ENCODE results near the gene PFDN1.
"Not testable (repeated sequence)": the region's sequence is repeated elsewhere in the genome, so short reads cannot be mapped to it uniquely, and the experiment has no call there.

The PFDN1 gene, protein sequence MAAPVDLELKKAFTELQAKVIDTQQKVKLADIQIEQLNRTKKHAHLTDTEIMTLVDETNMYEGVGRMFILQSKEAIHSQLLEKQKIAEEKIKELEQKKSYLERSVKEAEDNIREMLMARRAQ

DNA sequence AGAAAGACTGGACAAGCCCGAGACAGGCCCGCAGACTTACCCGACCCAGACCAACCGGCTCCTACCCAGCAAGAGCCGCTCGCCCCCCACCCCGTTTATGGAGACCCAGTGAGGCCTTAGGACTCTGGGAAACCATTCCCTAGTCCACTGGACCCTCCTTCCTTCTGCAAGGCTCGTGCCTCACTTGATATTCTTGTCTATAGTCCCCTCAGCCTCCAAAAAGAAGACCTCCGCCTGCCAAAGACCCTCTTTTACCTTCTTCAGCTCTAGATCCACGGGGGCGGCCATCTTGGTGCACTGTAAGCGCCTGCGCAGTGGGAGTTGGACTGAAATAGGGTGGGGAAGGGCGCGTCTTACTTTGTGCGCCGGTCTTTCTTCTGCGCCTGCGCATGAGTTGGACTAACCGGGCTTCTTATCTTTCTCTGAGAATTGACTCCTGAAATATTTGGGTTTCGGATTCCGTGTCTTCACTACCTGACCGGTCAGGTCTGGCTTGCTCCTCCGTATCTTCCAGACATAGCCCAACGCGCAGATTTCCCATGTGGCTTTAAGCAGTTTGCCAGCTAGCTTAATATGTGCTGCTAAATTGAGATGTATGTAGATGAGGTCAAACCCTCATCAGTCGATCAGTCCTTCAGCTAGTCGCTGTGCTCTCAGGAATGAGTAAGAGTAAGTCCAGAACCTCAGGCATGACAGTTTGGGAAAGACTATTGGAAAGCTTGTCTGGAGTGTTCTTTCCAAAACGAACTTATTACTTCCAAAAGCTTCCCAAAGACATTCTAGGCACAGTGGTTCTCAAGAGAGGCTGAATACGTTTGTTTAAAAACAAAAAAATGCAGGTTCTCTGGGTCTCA, at the start of gene PFDN1:
PFDN1 (minus strand) TSS at position 316 of the 854 bp plus-strand sequence; CDS start at position 288, 28 bp downstream.
- peak; percentile 67 to 81 (median 72) for DNase-seq

DNA sequence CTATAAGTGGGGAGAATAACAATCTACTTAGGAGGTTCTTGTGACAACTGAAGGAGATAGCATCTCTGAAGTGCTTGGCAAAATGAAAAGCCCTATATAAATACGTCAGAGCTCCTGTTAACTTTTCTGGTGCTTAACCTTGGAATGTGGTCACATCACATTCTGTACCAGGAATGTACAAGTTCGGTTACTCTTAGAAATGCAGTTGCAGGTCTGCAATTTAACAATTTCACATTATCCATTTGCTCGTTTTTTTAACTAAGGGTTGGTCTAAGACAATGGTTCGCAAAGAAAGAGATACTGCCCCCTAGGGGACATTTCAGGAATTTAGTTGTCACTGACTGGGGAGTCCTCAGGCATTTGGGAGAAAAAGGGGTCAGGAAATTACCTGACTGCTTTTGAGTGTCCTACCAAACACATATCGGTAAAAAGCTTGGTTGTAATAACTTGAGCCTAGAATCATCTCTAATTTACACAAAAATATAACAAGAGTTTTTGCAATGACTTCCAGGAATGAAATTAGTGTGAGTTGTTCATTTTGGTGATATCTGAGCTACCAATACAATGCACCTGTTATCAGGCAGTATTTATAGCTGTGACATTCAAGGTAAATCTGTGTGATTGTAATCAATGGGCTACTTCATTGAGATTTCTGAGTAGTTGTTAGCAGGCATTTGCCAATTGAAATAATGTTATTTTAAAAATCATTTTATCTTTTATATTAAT, 48.9 kb upstream of the PFDN1 start:
- DNase-seq: peak in 1 of 4 experiments; percentile 11

DNA sequence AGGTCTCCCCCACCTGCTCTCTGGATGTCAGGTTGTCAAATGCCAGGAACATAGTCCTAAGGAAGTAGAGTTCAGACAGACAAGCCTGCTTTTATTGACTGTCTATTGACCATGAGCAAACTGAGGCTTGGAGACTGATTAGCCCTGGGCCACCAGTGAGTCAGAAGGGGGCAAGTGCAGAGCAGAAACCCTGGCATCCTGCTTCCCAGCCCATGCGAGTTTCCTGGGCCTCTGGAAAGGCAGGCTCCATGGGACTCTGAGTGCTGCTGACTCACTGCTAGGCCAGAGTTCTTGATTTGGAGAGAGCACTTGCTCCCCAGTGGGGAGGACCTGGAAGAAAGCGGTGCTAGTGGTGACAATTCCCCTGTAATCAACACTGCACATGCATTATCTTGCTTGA, 46.3 kb upstream of the PFDN1 start:
- no peak for DNase-seq

DNA sequence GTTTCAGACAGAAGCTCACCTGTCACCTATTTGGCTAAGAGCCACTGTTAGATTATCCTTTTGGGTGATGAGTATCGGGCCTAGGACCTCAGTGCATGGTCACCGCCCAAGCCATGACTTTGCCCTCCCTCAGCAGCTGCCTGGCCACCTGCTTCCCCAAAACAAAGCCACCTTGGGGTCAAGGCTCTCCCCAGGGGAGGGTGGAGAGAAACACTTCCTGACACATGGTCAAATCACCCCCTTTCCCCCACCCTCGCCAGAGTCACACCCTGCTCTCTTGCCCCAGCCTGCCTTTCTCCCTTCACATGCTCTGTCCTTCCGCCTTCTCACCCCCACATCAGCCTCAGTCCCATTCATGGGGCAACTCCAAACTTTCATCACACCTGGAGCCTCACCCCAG, 45.2 kb upstream of the PFDN1 start:
- no peak for DNase-seq

DNA sequence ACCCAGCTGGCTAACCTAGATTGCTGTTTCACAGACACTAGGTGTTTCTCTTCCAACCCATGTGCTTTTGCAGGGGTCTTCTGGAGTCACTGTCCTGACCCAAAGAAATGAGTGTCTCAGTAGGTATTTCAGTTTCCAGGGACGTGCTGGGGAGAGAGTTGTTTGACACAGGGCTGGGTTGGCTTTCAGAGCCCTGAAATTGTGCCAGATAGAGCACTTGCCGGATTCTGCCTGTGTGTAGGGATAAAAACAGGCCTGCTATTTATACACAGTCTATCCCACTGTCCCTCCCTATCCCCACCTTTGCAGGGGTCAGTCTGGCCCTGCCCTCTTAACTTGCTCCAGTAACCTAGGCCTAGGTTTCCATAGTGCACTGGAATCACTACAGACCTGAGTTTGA, 44.5 kb upstream of the PFDN1 start:
- no peak for DNase-seq

DNA sequence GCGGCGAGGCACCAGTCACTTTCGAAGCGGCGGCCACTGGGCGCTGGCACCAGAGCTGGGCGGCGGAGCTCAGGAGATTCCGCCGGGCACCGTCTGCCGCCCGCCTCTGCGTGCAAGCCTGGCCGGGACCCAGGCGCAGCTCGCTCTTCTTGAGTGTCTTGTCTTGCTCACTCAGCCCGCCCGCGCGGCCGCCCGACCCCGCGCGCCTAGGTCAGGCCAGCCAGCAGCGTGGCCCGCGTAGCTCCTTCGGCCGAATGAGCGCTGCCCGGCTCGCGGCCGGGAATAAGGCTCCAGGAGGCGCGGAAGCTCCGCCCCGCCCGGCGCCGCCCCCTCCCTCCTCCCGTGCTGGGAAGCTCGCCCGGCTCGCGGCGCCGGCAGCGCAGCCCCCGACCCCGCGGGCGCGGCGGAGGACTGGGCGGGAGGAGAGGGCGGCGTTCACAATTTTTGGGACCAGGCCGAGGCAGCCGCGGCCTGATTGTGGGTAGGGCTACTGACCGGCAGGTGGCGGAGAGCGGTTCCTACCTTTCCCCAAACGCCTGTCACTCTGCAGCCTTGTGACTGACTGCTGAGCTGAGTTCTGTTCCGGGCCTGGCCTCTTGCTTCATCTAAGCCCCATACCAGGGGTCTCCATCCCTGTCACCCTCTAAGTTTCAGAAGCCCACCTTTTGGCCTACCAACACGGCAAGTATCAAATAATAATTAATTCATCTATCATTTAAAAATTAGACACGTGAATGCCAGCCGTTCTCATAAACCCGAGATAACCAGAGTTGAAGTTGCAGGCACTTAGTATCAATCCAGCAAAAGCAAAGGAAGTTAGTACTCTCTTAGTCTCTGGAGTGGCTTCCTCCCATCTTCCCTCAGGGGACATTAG, 43.7 kb upstream of the PFDN1 start, which contains the start of gene HBEGF:
HBEGF (minus strand) TSS at position 256 of the 874 bp plus-strand sequence. CDS start 275 bp downstream, outside the sequence.
- peak in 2 of 4 experiments; percentile 18 to 39 for DNase-seq

DNA sequence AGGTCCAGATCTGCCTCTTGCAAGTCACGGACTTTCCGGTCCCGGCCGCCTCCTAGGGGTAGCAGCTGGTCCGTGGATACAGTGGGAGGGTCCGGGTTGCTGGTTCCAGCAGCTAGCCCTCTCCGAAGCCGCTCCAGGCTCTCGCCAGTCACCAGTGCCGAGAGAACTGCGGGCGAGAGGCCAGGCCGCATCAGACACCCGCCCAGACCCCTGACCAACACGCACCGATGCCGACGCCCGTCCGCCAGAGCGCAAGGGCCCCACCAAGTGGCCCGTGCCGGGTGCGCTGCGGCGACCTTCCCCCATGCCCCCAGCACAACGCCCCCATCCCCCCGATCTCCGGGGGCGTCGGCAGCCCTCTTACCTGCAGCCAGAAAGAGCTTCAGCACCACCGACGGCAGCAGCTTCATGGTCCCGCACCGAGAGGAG, 43.0 kb upstream of the PFDN1 start:
- no peak for DNase-seq

DNA sequence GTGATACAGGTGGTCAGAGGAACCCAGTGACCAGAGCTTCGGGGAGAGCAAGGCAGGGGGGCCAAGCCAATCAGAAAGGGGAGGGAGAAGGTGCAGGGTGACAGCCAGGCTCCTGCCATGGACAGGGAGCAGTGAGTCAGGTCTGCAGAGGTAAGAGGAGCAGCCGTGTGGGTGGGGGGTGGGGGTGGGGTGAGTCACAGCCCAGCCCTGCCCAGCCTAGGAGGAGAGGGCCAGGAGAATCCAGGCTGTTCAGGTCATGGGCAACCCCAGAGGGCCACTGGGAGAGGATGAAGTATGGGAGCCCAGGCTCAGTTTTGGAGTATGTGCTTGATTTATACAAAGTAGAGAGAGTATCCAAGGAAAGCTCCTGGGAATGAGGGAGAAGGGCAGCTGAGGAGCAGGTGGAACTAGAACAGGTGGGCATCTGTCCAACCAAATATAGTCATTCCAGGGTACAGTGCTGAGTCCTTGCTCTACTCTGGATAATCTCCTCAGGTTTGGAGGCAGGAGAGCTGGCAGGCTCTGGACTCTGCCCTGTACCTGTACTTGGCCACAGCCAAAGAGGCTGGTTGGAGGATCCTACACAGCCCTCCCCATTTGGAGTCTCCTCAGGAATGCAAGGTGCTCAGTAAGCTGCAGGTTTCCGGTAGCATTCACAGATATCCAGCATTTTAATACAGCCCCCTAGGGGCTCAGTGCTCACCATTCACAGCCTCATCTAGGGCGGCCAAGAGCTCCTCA, 42.0 kb upstream of the PFDN1 start:
- no peak for DNase-seq

DNA sequence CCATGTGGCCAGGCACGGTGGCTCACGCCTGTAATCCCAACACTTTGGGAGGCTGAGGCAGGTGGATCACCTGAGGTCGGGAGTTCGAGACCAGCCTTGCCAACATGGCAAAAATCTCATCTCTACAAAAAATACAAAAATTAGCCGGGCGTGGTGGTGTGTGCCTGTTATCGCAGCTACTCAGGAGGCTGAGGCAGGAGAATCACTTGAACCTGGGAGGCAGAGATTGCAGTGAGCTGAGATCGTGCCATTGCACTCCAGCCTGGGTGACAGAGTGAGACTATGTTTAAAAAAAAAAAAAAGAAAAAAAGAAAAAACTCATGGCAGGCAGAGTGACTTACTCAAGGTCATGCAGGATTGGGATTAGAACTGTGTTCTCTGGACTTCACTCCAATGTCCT, 40.9 kb upstream of the PFDN1 start:
- not testable (repeated sequence) for DNase-seq

DNA sequence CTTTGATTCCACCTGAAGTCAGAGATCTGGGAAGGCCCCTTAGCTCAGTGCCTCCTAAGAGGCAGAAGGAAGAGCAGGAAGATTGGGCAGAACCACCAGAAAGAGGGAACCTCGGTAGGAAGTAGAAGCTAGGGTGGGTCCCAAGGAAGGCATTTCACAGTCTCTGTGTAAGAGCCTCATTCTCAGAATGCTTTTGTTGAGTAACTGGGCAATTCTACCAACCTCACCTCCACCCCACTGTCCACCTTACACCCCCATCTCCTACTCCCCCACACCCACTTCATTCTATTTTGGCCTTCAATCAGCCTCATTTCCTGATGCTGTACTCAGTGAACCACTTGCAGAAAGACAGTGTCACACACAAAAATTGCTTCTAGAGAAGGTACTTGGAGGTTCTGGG, 40.0 kb upstream of the PFDN1 start:
- DNase-seq: no peak

DNA sequence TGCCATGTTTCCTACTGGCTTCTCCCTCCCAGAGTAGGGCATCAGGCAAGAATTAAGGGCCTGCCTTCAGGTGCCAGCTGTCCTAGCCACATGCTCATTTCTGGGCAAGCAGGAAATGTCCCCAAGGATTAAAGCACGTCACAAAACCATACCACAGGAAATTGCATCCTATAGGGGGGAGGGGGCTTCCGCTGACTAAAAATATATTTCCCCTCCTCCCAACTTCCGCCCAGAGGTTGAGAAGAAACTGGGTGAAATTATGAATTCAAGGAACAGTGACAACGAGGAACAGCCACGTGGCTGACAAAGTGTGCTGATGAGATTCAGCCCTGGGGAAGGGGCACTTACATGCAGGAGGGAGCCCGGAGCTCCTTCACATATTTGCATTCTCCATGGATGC, 39.4 kb upstream of the PFDN1 start:
- DNase-seq: no peak

DNA sequence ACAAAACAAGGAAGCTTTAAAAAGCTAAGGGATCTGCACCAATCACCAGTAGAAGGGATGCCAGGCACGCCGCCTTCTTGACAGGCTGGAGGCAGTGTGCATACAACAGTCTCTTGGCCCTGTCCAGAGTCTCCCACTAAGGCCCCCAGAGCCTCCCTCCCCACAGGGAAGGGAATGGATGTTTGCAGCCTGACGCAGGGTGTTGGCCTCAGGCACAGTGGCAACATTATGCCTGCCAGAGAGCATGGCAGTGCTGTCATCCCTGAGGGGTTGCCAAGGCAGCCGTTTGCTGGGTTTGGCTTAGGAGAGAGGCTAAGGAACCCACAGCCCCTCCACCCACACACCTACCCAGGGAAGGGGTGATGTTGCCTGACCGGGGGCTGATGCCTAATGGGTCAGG, 38.7 kb upstream of the PFDN1 start:
- no peak for DNase-seq

DNA sequence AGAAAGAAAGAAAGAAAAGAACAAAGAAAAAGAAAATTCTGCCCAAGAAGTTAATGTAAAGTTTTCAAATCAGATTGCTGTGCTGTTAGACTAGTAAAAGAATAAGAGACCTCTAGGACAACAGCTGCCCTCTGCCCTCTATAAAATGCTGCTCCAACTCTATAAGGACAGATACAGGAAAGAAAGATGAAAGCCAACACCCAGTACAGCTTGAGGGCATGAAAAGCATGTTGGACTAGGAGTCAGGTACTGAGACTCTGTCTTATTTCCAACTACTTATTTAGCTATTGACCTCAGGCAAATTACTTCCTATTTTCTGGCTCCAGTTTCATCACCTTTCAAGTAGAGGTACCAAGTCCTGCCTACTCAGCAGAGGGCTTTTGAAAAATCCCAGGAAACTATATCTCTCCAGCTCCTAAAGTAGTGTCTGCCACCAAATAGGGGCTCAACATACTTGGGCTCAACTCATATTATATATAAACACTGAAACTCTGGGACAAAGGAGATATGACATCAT, 37.8 kb upstream of the PFDN1 start:
- DNase-seq: no peak

DNA sequence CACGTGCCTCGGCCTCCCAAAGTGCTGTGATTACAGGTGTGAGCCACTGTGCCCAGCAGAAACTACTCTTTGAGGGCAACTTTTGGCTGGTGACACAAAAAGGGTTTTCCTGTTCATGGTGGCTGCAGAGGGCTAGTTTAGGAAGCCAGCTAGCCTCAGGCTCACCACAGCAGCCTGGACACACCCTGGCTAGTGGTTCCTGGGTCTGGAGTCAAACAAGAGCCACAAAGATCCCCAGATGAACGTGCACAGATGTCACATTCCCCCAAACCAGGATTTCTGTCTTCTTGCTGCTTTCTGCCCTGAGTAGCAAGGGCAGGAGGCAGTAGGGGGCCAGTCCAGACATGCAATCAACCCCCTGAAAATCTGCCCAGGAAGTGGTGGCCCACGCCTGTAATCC, 36.7 kb upstream of the PFDN1 start:
- no peak for DNase-seq

DNA sequence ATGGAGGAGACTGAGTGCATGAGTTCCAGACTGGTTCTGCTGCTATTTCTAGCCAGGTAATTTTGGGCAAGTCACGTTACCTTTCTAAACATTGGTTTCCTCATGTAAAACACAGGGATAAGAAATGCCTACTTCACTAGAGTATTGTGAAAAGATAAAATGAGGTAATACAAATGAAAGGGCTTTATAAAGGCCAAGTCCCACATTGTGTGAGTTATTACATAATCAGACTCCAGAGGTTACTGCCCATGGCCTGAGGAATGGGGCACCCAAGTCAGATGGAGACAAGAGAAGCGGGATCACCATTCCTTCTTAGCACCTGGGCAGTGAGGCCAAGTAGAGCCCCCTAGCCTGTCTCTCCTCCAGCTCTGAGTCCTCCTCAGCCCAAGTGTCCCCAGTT, 36.0 kb upstream of the PFDN1 start:
- no peak for DNase-seq

DNA sequence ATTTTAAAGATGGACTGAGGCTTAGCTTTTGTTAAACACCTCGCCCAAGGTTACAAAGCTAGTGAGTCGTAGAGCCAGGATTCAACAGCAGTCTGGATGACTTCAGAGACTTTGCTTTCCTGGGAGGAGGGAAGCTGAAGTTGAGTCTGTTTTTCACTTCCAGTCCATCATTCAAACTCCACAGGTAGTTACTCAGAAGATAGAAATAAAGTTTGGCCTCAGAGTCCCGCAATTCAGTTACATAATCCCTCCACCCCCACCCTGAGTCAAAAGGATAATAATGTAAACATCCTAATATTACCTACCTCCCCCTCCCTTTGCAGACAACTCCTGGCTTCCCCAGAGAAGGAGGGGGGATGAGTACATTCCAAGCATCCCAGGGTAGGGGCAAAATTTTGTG, 35.4 kb upstream of the PFDN1 start:
- DNase-seq: no peak

DNA sequence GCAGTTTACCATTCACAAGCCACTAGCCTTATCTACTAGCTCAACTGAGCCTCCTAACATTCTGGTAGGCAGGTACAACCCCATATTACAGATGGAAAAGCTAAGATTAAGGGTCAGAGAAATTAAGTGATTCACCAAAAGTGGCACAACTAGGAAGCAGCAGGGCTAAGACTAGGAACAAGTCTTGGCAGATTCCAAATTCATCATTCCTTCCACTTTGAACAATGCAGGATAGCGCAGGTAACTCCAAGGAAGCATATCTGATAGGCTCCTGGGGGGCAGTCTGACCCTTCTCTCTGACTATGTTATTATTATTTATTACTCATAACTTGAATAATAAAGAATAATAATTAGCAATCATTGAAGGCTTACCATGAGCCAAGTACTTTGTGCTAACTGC, 35.0 kb upstream of the PFDN1 start:
- DNase-seq: no peak

DNA sequence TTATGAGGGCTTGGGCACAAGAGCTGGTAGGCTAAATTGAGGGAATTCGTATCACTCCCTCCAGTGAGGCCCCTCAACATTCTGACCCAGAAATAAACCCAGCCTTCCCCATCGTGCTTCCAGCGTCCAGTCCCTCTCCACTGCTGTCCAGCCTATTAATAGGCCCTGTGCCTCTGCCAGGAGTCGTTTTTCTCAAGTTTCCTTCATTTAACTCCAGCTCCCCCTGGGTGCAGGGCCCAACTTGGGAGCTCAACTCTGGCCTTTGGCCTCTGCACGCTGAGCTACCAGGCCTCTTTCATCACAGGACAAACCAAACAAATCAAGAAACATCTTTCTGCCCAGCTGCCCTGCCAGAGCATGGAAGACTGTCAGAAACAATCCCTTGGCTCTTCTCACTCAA, 33.5 kb upstream of the PFDN1 start:
- no peak for DNase-seq

DNA sequence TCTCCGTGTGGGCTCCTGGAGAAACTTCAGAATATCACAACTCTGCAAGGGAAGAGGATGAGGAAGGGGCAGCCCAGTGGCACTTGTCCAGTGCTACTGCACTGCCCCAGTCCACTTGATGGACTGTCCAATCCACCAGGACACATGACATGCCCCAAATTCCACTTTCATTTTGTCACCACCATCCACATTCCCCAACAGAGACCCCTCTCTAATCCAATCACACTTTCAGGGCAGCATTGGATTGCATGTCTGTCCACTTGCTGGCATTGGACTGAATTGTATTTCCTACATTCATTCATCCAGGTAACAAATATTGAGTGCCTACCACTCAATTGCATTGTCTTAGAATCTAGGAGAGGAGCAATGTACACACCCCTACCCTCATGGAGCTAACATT, 28.7 kb upstream of the PFDN1 start:
- DNase-seq: no peak

DNA sequence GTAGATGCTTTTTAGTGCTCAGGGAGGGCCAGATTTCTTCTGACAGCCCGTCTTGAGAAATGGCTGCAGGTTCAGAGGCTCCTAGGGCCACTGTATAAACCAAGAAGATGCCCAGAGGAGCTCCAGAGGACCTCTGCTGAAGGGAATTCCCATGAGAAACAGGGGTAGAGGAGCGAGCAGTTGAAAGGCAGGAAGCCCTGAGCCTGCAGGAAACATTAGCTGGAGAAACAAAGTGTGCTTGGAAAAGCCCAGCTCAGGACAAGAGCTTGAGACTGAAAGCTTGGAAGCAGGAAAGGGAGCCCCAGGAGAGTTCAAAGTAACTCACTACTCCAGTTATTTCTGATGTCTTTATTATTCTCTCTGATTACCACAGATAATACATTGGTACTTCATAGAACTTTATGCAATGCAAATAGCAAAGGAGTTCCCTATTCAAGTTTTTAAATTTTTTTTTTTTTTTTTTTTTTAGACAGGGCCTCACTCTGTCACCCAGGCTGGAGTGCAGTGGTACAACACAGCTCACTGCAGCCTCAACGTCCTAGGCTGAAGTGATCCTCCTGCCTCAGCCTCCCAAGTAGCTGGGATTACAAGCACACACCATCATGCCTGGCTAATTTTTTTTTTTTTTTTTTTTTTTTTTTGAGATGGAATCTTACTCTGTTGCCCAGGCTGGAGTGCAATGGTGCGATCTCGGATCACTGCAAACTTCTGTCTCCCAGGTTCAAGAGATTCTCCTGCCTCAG, 27.0 kb upstream of the PFDN1 start:
- no peak for DNase-seq
